Neutrophil (primary cell): ENCODE measurements around the gene KIF21A.

Experiments
- H3K27ac ChIP-seq: fragments of 200-600 bp; sonication (generic); 2 replicates; pipeline ENCODE4 v1.5.1; 2016; ENCODE audit warnings: mild to moderate bottlenecking, moderate library complexity
- H3K27me3 ChIP-seq: fragments of 200-600 bp; sonication (generic); 2 replicates; pipeline ENCODE4 v1.6.0; 2016; ENCODE audit warnings: mild to moderate bottlenecking
- H3K36me3 ChIP-seq: fragments of 200-600 bp; sonication (generic); 2 replicates; pipeline ENCODE4 v1.5.1; 2017
- H3K4me1 ChIP-seq, 2 experiments: fragments of 200-600 bp in 1 of 2; sonication (generic) in 1 of 2; 1 replicate in 1 of 2; 2 replicates in 1 of 2; pipeline versions ENCODE4 v1.5.1 to v1.6.1; 2013 to 2016; ENCODE audit warnings: low read depth in 1 of 2, low read length in 1 of 2, mild to moderate bottlenecking in 1 of 2, moderate library complexity in 1 of 2; ENCODE audit not compliant: control insufficient read depth in 1 of 2, insufficient read depth in 1 of 2
- H3K4me3 ChIP-seq, 2 experiments: fragments of 200-600 bp in 1 of 2; sonication (generic) in 1 of 2; 1 replicate in 1 of 2; 2 replicates in 1 of 2; pipeline ENCODE4 v1.5.1; 2013 to 2016; ENCODE audit warnings: low read depth in 1 of 2, low read length in 1 of 2, mild to moderate bottlenecking in 1 of 2, moderate library complexity in 1 of 2
- H3K9me3 ChIP-seq: fragments of 200-600 bp; sonication (generic); 2 replicates; pipeline ENCODE4 v1.5.1; 2016
- TF ChIP-seq, protein P1 (sequence below): fragments of 200-600 bp; sonication (generic); IDR thresholded peaks from 2 replicates; pipeline ENCODE4 v1.5.1; 2016; ENCODE audit warnings: antibody characterized with exemption

Gene KIF21A

GRCh38 chr12:39372204-39372925, 70.6 kb downstream of the KIF21A start:
- no peaks in the 10 kb centered on the region for H3K27me3 ChIP-seq
- H3K4me1 ChIP-seq = no peaks in the 10 kb centered on the region
- H3K4me3 ChIP-seq = no peak overlapping the region
- no peaks in the 10 kb centered on the region for H3K36me3 ChIP-seq
- TF ChIP-seq, protein P1, sequence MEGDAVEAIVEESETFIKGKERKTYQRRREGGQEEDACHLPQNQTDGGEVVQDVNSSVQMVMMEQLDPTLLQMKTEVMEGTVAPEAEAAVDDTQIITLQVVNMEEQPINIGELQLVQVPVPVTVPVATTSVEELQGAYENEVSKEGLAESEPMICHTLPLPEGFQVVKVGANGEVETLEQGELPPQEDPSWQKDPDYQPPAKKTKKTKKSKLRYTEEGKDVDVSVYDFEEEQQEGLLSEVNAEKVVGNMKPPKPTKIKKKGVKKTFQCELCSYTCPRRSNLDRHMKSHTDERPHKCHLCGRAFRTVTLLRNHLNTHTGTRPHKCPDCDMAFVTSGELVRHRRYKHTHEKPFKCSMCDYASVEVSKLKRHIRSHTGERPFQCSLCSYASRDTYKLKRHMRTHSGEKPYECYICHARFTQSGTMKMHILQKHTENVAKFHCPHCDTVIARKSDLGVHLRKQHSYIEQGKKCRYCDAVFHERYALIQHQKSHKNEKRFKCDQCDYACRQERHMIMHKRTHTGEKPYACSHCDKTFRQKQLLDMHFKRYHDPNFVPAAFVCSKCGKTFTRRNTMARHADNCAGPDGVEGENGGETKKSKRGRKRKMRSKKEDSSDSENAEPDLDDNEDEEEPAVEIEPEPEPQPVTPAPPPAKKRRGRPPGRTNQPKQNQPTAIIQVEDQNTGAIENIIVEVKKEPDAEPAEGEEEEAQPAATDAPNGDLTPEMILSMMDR = no peak
- H3K9me3 ChIP-seq = no peaks in the 10 kb centered on the region
- no peak overlapping the region for H3K27ac ChIP-seq

DNA sequence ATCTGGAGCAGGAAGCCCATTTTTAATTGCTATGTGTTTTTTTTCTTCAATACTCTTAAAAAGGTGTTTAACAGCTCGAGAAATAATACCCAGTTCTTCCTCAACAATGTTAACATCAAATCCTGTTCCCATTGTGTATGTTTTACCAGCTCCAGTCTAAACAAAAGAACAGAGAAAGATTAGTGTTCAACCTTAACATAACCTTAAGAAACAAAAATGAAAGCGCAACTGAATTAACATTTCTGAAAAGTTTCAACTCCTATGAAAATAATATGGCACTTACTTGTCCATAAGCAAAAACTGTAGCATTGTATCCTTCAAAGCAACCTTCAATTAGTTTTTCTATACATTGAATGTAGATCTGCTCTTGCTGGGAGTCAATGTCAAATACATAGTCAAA, 73.2 kb downstream of the KIF21A start:
- TF ChIP-seq, protein P1 = no peak

DNA sequence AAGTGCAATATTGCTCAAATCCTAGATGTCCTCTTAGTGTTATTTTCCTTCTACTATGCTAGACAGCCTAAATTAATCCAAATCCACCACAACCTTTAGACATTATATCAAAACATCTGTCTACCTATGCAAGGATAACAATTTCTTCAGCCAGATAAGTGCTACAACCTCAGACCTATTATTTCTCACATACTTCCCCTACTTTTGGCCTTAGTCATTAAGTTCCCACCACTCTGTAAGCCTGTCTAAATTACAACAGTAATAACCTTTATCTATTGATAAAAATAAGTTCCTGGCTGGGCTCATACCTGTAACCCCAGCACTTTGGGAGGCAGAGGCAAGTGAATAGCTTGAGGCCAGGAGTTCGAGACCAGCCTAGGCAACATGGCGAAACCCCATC, 74.0 kb downstream of the KIF21A start:
- H3K4me3 ChIP-seq = no peak overlapping the region
- TF ChIP-seq, protein P1 = no peak
- H3K4me1 ChIP-seq = no peaks in the 10 kb centered on the region
- no peaks in the 10 kb centered on the region for H3K27me3 ChIP-seq
- H3K27ac ChIP-seq = no peak overlapping the region
- no peaks in the 10 kb centered on the region for H3K36me3 ChIP-seq
- H3K9me3 ChIP-seq = no peaks in the 10 kb centered on the region

More for the DNA sequence above, 73.2 kb downstream of the KIF21A start:
- H3K27ac ChIP-seq = no peak overlapping the region
- H3K4me1 ChIP-seq = no peaks in the 10 kb centered on the region
- H3K4me3 ChIP-seq = no peak overlapping the region
- no peaks in the 10 kb centered on the region for H3K36me3 ChIP-seq
- no peaks in the 10 kb centered on the region for H3K27me3 ChIP-seq
- no peaks in the 10 kb centered on the region for H3K9me3 ChIP-seq

DNA sequence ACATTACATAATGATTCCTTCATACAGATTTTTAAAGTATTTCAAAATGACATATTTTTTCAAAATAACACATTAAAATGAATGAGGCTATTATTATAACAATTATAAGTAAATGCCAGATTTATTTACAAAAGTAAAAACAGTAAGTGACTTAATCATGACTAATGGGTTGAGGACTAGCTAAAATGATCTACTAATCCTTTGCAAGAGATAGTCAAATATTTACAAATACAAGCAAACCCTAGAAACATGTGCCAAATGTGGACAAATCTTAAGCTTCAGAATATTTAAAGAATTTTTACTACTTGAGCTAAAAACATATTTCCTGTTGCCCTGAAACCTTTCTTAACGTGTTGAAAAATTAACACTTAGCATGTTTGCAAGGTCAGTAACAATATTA, 74.8 kb downstream of the KIF21A start:
- TF ChIP-seq, protein P1 = no peak
- no peaks in the 10 kb centered on the region for H3K9me3 ChIP-seq
- H3K36me3 ChIP-seq = no peaks in the 10 kb centered on the region
- no peaks in the 10 kb centered on the region for H3K27me3 ChIP-seq
- no peak overlapping the region for H3K4me3 ChIP-seq
- no peaks in the 10 kb centered on the region for H3K4me1 ChIP-seq
- H3K27ac ChIP-seq = no peak overlapping the region

DNA sequence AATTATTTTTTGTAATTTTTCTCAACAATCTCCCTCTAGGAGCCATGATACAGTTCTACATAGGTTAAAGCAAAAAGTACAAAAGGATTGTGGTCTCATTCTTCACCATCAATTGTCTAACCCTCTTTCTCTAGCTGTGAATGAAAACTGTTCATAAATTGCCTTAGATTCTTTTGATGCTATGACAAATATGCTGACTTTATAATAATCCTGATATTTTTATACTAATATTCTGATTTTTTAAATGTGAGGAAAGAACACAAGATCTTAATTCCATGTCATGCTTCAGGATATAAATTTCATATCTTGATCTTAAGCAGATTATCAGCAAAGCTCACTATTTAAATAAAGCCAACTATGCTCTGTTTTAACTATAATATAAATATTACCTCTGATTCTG, 75.4 kb downstream of the KIF21A start:
- TF ChIP-seq, protein P1 = no peak
- Histone ChIP-seq H3K4me3 (no peak overlapping the region), H3K27me3 (no peaks in the 10 kb centered on the region), H3K9me3 (no peaks in the 10 kb centered on the region), H3K4me1 (no peaks in the 10 kb centered on the region), H3K36me3 (no peaks in the 10 kb centered on the region), H3K27ac (no peak overlapping the region)
